ENCODE measurements around the gene SOCS6. TPM values are rescaled to one million over a fixed set of nuclear protein-coding genes. Genes with fewer than 3 reads are reported as not detected.

SOCS6 gene
- total RNA-seq, 1 experiment from 2014 or later = 16.9 TPM

DNA sequence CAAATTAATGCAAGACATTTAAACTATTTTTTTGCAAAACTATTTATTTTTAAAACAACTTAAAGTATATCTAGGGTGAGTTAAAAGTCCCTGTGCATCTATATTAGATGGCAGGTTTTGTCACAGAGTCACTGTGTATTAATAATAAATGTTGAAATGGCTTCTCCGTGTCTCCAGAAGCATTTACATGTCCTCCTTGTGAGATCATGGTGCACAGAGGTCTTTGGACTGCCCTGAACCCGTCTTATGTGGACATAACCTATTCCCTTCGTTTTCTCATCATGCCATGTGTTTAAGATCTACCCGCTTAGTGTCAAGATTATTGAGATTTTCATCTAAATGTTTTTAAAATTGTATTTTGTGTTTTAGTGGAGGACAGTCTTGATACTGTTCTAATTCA lies 39.3 kb downstream of the SOCS6 start:
- Mint-ChIP-seq H3K27ac (ENCODE audit: low read depth, unreplicated experiment) (no peak overlapping the region), H3K4me1 (ENCODE audit: insufficient read depth, unreplicated experiment) (peaks cover 11% of the 10 kb centered on the region), H3K4me3 (ENCODE audit: unreplicated experiment) (no peak overlapping the region), H3K27me3 (ENCODE audit: insufficient read depth, unreplicated experiment) (no peaks in the 10 kb centered on the region), H3K9me3 (ENCODE audit: unreplicated experiment) (no peaks in the 10 kb centered on the region), H3K36me3 (ENCODE audit: insufficient read depth, unreplicated experiment) (peaks cover 31% of the 10 kb centered on the region)
- BruUV-seq (replicated peaks) = no TSS peak
- TF ChIP-seq CTCF (IDR thresholded peaks at IDR 0.05; ENCODE audit: unreplicated experiment) = no peak
- intact Hi-C loops (cut with micrococcal nuclease) = no loop called here
- ChIA-PET CTCF (interaction anchor here (1.4 kb wide), 1 partner anchor 104 kb away, joined by 3 read pairs; no protein-coding TSS in a partner anchor), POLR2A (no interaction called here)
- DNase-seq (ENCODE audit: unreplicated experiment) = no peak

DNA sequence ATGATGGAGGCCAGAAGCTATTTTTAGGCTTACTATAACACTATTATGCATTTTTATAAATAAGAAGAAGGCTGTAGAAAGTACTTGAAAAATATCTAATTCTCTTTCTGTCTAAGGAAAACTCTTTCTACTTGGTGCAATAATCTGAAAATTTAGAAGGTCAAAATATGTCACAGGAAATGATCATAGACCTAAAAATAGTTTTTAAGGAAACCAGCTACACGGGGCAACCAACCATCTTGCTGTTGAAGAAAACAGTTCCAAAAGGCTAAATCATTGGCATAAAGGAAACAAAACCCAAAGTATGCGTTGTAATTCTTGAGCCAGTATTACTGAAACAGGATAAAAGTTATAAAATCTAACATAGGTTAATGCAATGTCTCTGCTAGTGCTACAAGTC lies 40.2 kb downstream of the SOCS6 start:
- H3K4me3 Mint-ChIP-seq (ENCODE audit: unreplicated experiment) = no peak overlapping the region
- no peak for TF ChIP-seq CTCF (IDR thresholded peaks at IDR 0.05; ENCODE audit: unreplicated experiment)
- peaks cover 31% of the 10 kb centered on the region for H3K36me3 Mint-ChIP-seq (ENCODE audit: insufficient read depth, unreplicated experiment)
- H3K27ac Mint-ChIP-seq (ENCODE audit: low read depth, unreplicated experiment) = no peak overlapping the region
- no peaks in the 10 kb centered on the region for H3K27me3 Mint-ChIP-seq (ENCODE audit: insufficient read depth, unreplicated experiment)
- no TSS peak for BruUV-seq (replicated peaks)
- POLR2A ChIA-PET = interaction anchor here (0.8 kb wide), 1 partner anchor 14 kb away, joined by 3 read pairs; no protein-coding TSS in a partner anchor
- H3K9me3 Mint-ChIP-seq (ENCODE audit: unreplicated experiment) = no peaks in the 10 kb centered on the region
- DNase-seq (ENCODE audit: unreplicated experiment) = no peak
- peaks cover 15% of the 10 kb centered on the region for H3K4me1 Mint-ChIP-seq (ENCODE audit: insufficient read depth, unreplicated experiment)
- CTCF ChIA-PET = interaction anchor here (0.6 to 1.4 kb wide), 2 partner anchors 104 to 116 kb away, joined by 3 to 4 read pairs; no protein-coding TSS in a partner anchor
- intact Hi-C loops (cut with micrococcal nuclease) = no loop called here

GRCh38 chr18:70330887-70331286 lies 42.0 kb downstream of the SOCS6 start:
- BruUV-seq (replicated peaks) = no TSS peak
- no peak overlapping the region for H3K27ac Mint-ChIP-seq (ENCODE audit: low read depth, unreplicated experiment)
- peaks cover 15% of the 10 kb centered on the region for H3K4me1 Mint-ChIP-seq (ENCODE audit: insufficient read depth, unreplicated experiment)
- no peak for TF ChIP-seq CTCF (IDR thresholded peaks at IDR 0.05; ENCODE audit: unreplicated experiment)
- POLR2A ChIA-PET = no interaction called here
- intact Hi-C loops (cut with micrococcal nuclease) = no loop called here
- DNase-seq (ENCODE audit: unreplicated experiment) = no peak
- peaks cover 17% of the 10 kb centered on the region for H3K36me3 Mint-ChIP-seq (ENCODE audit: insufficient read depth, unreplicated experiment)
- no peaks in the 10 kb centered on the region for H3K27me3 Mint-ChIP-seq (ENCODE audit: insufficient read depth, unreplicated experiment)
- H3K4me3 Mint-ChIP-seq (ENCODE audit: unreplicated experiment) = no peak overlapping the region
- no peaks in the 10 kb centered on the region for H3K9me3 Mint-ChIP-seq (ENCODE audit: unreplicated experiment)
- CTCF ChIA-PET = no interaction called here

- BruUV-seq (replicated peaks) = no TSS peak
These were observed 42.7 kb downstream of the SOCS6 start for GRCh38 chr18:70331456-70332097.

More at GRCh38 chr18:70331456-70332097, 42.7 kb downstream of the SOCS6 start:
- H3K9me3 Mint-ChIP-seq (ENCODE audit: unreplicated experiment) = no peaks in the 10 kb centered on the region
- H3K36me3 Mint-ChIP-seq (ENCODE audit: insufficient read depth, unreplicated experiment) = peaks cover 17% of the 10 kb centered on the region
- H3K4me1 Mint-ChIP-seq (ENCODE audit: insufficient read depth, unreplicated experiment) = peaks cover 22% of the 10 kb centered on the region
- no peak overlapping the region for H3K4me3 Mint-ChIP-seq (ENCODE audit: unreplicated experiment)
- no peaks in the 10 kb centered on the region for H3K27me3 Mint-ChIP-seq (ENCODE audit: insufficient read depth, unreplicated experiment)
- ChIA-PET CTCF (interaction anchor here (0.6 to 0.9 kb wide), 4 partner anchors 36 to 120 kb away, joined by 3 to 4 read pairs (median 3); no protein-coding TSS in a partner anchor), POLR2A (interaction anchor here (1.1 kb wide), 1 partner anchor 43 kb away, joined by 3 read pairs; the partner anchor contains the start of gene SOCS6)
- no peak for TF ChIP-seq CTCF (IDR thresholded peaks at IDR 0.05; ENCODE audit: unreplicated experiment)
- DNase-seq (ENCODE audit: unreplicated experiment) = no peak
- no peak overlapping the region for H3K27ac Mint-ChIP-seq (ENCODE audit: low read depth, unreplicated experiment)
- intact Hi-C loops (cut with micrococcal nuclease) = loop anchor here (1.0 to 2.0 kb wide), 2 partner anchors 43 to 126 kb away; partner anchors contain the start of genes RTTN and SOCS6
